ENCODE measurements around the gene ADAMTS3. TPM values are rescaled to one million over a fixed set of nuclear protein-coding genes. Genes with fewer than 3 reads are reported as not detected.

ADAMTS3 gene
- total RNA-seq, result 15.3 TPM

GRCh38 chr4:72568959-72569718 lies at the start of gene ADAMTS3:
Gene ADAMTS3 (minus strand): TSS chr4:72569221. CDS start chr4:72568762, 459 bp downstream.

Measured in parietal lobe (tissue), 1 donor.